DLD1 (cell line): ENCODE data around the gene HOXB8.

Experiments
- in situ Hi-C: cut with HindIII; loops from 2 replicates; pipeline ENCODE4 v1.10.0; 2017; ENCODE audit warnings: low sequenced_read_pairs

Gene HOXB8

DNA sequence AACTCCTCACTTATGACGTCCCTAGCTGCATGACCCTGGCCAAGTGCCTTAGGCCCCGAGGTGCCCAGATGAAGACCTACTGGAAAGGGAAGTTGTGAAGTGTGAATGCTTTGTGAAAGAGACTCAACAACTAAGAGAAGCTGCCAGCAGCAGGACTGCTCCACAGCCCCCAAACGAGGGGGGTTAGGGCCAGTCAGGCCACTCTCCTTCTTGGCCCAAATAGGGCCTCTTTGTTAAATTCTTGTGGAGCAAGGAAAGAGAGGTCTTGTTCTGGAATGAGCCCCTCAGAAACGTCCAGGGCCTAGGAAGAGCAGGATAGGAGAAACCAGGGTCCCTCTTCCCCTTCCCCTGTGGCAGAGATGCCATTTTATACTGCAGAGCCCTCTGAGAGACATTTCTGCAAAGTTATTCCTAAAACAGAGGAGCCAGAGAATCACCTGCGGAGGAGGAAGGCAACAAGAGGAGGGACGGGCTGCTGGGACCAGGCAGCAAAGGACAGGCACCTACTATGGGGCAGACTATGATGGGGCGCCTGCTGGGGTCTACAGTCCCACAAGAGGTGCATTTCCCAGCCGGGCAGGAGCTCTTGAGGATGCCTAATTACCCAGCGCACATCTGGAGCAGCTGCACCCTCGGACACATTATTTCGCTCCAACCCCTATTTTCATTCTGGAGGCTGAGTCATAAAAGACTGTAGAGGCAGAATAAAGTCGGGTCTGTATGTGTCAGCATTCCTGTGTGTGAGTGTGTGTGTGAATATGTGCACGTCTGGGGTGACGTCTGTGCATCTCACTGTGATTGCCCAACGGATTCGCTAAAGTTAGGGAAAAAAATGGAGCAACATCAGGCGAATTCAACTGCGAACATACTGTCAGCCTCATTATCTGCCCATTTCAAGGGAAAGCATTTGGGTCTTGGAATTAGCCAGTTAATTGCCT lies 22.5 kb upstream of the HOXB8 start:
- in situ Hi-C loops, result no loop called here

GRCh38 chr17:48636177-48637018 lies 21.3 kb upstream of the HOXB8 start:
- in situ Hi-C loops, result no loop called here

DNA sequence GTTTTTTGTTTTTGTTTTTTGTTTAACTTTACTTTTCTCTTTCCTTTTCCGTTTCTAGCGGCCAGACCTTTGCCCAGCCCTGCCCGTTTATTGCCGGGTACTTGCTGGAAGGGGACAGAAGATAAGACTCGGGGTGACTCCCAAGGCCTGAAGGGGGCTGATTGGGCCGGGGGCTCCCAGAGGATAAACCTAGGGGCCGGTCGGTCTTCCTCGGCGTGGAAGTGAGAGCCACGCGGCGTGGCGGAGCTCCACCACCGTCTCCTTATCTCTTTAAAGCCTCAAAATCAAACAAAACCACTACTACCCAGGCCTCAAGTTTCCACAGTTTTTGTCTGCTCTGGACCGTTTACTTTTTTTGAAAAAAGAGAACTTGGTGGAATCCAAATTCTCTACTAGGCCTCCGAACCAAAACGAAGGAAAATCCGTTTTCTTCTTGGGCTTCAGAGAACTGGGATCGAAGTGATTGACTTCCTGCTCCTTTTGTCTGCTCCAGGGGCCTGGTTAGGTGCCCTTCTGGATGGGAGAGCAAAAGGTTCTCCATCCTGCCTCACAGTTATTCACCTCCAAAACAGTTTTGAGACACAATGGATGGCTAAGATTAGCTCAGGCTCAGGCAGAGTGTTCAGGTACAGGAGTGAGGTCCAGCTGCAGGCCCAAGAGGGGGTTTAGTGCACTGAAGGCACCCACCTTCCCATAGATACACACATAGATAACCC lies 19.6 kb upstream of the HOXB8 start:
- in situ Hi-C loops, result no loop called here

GRCh38 chr17:48633266-48633677 lies 18.2 kb upstream of the HOXB8 start:
- in situ Hi-C loops, result no loop called here

- in situ Hi-C loops, result no loop called here
These were observed 17.6 kb upstream of the HOXB8 start for GRCh38 chr17:48632579-48633265.

GRCh38 chr17:48631693-48632578 lies 16.8 kb upstream of the HOXB8 start:
- in situ Hi-C loops, result no loop called here

- in situ Hi-C loops, result no loop called here
These were observed 16.0 kb upstream of the HOXB8 start for GRCh38 chr17:48630925-48631692.

DNA sequence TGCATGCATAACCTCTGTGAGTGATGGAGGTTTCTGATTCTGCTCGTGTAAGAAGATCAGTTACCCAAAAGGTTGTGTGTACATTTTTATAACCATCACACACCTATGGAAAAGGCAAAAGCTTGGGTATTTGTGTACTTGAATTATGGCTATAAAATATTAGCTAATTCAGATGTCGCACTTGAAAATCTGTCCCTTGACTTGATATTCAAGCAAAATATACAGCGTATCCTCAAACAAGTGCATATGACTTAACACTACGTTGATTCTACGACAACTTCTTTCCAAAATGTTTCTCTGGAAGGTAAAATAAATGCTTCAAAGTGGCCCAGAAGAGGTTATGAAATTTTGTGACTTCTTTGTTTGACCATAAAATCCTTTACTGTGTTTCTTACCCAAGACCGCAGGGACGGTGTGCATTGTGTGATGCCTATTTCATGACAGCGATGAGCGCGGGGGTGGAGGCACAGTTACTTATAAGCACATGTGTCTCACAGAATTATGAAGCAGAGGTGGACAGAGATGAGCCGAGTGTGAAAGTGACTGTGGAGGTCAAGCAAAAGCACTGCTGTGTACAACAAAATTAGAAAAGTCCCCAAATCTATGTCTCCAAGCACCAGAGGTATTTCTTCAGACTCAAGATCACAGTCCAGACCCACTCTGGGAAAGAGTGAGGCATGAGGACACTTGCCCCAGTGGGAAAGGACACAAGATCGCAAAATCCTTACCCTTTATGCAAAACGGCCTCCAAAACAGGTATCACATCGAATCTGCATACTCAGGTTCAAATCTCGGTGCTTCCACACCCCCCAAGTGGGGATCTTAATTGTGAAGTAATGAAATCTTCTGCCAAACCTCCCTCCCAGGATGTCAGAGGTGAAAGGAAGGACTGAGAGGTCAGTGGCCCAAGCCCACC lies 15.2 kb upstream of the HOXB8 start:
- in situ Hi-C loops, result no loop called here

- in situ Hi-C loops, result no loop called here
These were observed 14.3 kb upstream of the HOXB8 start for GRCh38 chr17:48629411-48629759.

DNA sequence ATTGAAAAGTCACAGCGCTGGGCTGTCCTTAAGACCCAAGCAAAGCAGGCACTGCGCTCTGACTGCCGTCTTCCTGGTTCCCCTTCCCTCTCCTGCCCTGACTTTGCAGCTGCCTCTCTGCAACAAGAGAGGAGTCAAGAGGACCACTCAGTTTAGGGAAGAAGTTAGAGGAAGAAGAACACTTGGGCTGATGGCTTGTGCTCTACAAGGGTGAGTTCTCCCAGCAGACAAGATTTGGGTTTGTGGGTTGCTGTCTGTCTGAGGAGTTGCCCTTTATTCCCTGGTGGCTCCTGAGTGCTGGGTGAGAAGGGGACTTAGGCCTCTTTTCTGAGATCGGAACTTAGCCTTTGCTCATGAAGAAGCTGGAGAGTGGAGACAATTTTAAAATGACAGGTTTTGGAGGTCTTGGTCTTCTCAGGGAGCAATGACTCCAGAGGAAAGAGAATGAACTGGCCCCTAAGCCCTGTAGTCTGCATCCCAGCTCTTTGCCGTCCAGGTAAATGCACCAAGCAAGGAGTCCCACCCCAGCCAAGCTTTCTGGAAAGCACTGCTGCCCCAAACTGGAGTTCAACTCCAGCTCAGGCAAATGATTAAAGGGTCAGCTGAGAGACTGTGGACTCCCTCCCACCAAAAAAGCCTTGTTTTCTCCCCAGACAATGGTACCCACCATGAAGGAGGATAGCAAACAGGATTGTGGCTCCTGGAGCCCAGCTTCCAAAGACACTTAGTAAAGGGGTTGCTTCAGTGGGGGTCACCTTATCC lies 13.7 kb upstream of the HOXB8 start:
- in situ Hi-C loops, result no loop called here

DNA sequence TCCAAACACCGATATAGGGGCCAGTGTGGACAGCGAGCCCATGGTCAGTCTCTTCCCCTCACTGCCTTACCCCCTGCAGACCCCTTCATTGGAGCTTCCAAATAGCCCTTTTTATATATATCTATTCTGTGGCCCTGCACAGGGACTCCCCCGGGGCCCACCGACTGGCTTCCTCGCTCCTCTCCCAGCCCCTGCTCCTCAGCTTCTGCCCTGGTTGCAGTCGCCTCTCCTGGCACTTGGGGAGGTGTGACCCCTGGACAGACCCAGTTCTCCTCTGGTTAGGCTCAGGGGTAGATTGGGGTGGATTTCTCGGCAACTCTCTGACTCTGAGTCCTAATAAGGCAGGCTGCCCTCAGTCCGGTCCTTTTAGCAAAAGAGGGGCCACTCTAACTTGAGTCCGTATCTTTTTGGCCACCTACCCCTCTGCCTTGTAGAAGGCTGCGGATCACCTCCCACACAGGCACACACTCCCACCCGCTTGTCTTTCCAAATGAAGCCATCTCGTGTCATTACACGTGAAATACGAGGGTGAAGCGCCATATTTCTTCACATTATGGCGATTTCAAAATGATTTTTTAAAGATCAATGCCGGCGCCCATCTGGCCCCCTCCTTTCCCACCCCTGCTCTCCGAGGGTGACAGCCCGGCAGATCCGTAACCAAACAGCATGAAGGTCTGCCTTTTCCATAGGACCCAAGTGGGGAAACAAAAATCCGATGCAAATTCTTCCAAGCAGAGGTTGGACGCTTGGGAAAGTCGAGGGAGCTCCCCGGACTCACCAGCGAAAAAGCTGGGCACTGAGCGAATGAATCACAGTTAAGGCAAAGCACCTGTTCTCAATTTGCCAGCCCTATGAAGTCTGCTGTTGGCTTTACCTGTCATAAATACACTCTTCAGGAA lies 12.8 kb upstream of the HOXB8 start:
- in situ Hi-C loops, result no loop called here

DNA sequence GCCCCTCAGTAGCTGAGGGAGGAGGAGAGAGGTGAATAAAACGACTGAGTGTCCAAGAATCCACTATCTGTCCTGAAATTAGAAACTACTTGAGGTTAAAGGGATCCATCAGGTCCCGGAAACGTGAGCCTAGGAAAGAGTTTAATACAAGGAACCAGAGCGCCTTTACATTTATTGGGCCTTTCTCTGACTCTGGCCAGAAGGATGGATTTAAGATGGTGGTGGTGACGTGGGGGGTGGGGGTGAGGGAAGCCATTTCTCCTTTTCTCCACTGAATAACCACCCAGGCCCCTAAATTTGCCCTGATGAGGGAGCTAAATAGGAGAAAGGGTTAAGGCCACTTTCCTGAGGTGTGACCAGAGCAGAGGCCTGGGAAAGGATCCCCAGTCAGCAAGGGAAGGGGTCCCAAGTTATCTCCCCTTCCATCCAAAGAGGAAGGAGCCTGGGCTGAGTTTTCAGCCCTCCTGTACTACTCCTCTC lies 12.1 kb upstream of the HOXB8 start:
- in situ Hi-C loops, result no loop called here

- in situ Hi-C loops, result no loop called here
These were observed 11.4 kb upstream of the HOXB8 start, which contains the start of gene HOXB9 for GRCh38 chr17:48626245-48627117. HOXB9 (minus strand) TSS chr17:48626358; CDS start chr17:48626269, 89 bp downstream.

- in situ Hi-C loops, result no loop called here
These were observed 10.6 kb upstream of the HOXB8 start for GRCh38 chr17:48625495-48626244.
